ENCODE measurements around the gene CDC7.

Gene CDC7

GRCh38 chr1:91549041-91549735, 48.5 kb downstream of the CDC7 start:
- DNase-seq (ENCODE audit: low spot score), result no peak

- no peak for DNase-seq (ENCODE audit: low spot score)
These were observed 50.3 kb downstream of the CDC7 start for GRCh38 chr1:91550961-91551360.

GRCh38 chr1:91552091-91552490, 51.4 kb downstream of the CDC7 start:
- DNase-seq (ENCODE audit: low spot score), result peak; percentile 48

- no peak for DNase-seq (ENCODE audit: low spot score)
These were observed 51.9 kb downstream of the CDC7 start for GRCh38 chr1:91552596-91552995.

GRCh38 chr1:91553177-91553591, 52.5 kb downstream of the CDC7 start:
- peak; percentile 37 for DNase-seq (ENCODE audit: low spot score)

GRCh38 chr1:91555074-91555730, 54.6 kb downstream of the CDC7 start:
- peak; percentile 35 for DNase-seq (ENCODE audit: low spot score)

- DNase-seq (ENCODE audit: low spot score), result peak; percentile 68
These were observed 55.3 kb downstream of the CDC7 start for GRCh38 chr1:91555821-91556531.

GRCh38 chr1:91556556-91556955, 55.9 kb downstream of the CDC7 start:
- no peak for DNase-seq (ENCODE audit: low spot score)

GRCh38 chr1:91557039-91557690, 56.5 kb downstream of the CDC7 start:
- peak; percentile 83 for DNase-seq (ENCODE audit: low spot score)

GRCh38 chr1:91557826-91558225, 57.2 kb downstream of the CDC7 start:
- no peak for DNase-seq (ENCODE audit: low spot score)

- DNase-seq (ENCODE audit: low spot score), result no peak
These were observed 58.5 kb downstream of the CDC7 start for GRCh38 chr1:91559046-91559750.

- DNase-seq (ENCODE audit: low spot score), result no peak
These were observed 59.4 kb downstream of the CDC7 start for GRCh38 chr1:91559838-91560565.

GRCh38 chr1:91564888-91565701, 64.4 kb downstream of the CDC7 start:
- no peak for DNase-seq (ENCODE audit: low spot score)

- DNase-seq (ENCODE audit: low spot score), result peak; percentile 79
These were observed 66.9 kb downstream of the CDC7 start for GRCh38 chr1:91567583-91567982.

- DNase-seq (ENCODE audit: low spot score), result no peak
These were observed 67.6 kb downstream of the CDC7 start for GRCh38 chr1:91568261-91568660.

- peak; percentile 97 for DNase-seq (ENCODE audit: low spot score)
These were observed 68.9 kb downstream of the CDC7 start for GRCh38 chr1:91569411-91570119.

- no peak for DNase-seq (ENCODE audit: low spot score)
These were observed 69.4 kb downstream of the CDC7 start for GRCh38 chr1:91570120-91570448.

- no peak for DNase-seq (ENCODE audit: low spot score)
These were observed 71.4 kb downstream of the CDC7 start for GRCh38 chr1:91572044-91572443.

All from kidney tubule cell (primary cell).